ENCODE results near the gene CCDC146.
"Not testable (repeated sequence)": the region's sequence is repeated elsewhere in the genome, so short reads cannot be mapped to it uniquely, and the experiment has no call there.

CCDC146 gene

GRCh38 chr7:77326131-77326530, 203.7 kb downstream of the CCDC146 start:
- DNase-seq (ENCODE audit: extremely low read depth in 1 of 2, low read depth in 1 of 2): no peak

DNA sequence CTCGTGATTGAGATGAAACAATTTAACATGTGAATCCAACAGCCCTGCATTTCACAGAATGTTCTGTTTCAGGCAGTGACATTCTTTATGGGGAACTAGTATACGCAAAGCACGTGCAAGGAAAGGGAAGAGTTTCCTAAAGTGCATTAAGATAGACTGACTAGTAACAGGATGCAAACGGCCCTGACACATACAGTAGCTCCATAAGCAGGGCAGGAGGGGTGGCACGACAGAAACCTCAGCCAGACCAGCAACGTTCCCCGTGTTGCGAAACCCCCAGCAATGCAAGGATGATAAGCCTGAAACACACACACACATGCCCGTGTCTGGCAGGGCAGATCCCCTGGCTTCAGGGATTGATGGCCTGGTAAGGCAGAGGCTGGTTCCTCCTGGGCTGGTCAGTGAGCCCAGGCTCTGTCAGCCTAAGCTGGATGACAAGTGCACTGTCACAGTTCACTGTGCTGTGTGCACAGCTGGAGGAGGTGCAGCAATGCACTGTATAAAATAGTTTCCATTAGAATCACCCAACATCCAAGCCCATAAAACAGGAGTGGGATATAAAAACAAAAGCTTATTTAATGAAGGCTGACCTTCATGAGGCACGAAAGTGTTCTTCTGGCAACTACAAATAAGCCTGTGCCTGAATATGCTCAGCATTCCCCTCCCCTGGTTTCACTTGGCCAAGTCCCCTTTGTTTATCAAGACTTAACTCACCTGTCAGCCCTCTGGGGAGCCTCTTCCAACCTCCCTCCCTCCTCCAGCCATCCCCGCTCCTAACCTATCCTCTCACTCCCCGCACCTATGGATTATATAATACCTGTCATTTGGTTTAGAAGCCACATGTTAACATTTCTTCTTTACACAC, 204.9 kb downstream of the CCDC146 start:
- DNase-seq (ENCODE audit: extremely low read depth in 1 of 2, low read depth in 1 of 2): no peak

DNA sequence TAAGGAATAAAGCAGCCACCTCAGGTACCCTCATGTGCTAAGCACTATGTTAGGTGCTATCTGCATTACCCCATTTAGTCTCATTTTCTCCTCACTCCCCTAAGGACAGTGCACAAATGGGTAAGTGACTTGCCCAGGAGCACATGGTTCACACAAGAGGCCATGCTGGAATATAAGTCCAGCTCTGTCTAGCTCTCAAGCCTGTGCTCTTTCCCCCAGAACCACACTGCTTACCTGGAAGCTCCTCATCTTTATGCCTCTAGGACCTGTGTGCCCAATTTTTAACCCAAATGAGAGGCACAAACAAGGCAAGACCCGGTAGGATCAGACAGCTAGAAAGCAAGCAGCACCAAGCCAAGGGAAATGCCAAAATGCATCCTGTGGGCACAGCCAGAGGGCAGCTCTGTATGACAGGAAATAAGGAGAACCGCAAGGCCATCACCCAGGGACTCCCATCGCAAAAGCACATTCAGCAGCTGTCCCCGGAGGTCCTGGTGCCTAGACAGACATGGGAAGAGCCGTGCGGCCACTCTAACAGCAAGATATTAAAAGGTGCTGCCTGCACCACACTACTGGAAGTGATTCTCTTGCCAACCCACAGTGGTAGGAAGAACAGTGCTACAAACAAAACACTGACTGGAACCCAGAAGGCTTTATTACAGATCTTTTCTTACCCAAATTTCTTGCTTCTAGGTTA, 205.7 kb downstream of the CCDC146 start:
- no peak for DNase-seq (ENCODE audit: extremely low read depth in 1 of 2, low read depth in 1 of 2)

DNA sequence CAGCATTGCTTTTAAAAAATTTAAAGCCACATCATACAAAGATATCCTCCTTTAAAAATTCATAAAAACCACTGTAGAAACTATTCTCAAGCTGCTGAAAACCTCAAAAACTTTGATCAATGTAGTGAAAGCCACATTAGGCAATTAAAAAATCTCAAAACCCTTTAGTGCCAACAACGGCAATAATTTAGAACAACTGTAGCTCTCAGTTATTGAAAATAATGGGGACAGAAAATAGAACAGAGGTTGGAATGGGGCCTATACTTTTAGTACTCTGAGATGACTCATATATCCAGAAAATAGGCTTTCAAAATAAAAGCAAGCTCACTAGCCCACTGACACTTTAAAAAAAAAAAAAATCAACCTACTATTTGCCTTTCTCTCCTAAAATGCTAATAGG, 206.3 kb downstream of the CCDC146 start:
- no peak for DNase-seq (ENCODE audit: extremely low read depth in 1 of 2, low read depth in 1 of 2)

- no peak for DNase-seq (ENCODE audit: extremely low read depth in 1 of 2, low read depth in 1 of 2)
Measured at GRCh38 chr7:77329466-77330168, 207.2 kb downstream of the CCDC146 start.

- no peak for DNase-seq (ENCODE audit: extremely low read depth in 1 of 2, low read depth in 1 of 2)
Measured at GRCh38 chr7:77330169-77330882, 207.9 kb downstream of the CCDC146 start.

- DNase-seq (ENCODE audit: extremely low read depth in 1 of 2, low read depth in 1 of 2): peak; percentile 1 to 19
Measured at GRCh38 chr7:77331938-77332695, 209.7 kb downstream of the CCDC146 start.

DNA sequence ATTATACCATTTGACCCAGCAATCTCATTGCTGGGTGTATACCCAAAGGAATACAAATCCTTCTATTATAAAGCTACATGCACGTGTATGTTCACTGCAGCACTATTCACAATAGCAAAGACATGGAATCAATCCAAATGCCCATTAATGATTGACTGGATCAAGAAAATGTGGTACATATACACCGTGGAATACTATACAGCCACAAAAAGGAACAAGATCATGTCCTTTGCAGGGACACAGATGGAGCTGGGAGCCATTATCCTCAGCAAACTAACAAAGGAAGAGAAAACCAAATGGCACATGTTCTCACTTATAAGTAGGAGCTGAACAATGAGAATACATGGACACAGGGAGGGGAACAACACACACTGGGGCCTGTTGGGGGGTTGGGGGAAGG, 211.6 kb downstream of the CCDC146 start:
- DNase-seq (ENCODE audit: extremely low read depth in 1 of 2, low read depth in 1 of 2): not testable (repeated sequence)

DNA sequence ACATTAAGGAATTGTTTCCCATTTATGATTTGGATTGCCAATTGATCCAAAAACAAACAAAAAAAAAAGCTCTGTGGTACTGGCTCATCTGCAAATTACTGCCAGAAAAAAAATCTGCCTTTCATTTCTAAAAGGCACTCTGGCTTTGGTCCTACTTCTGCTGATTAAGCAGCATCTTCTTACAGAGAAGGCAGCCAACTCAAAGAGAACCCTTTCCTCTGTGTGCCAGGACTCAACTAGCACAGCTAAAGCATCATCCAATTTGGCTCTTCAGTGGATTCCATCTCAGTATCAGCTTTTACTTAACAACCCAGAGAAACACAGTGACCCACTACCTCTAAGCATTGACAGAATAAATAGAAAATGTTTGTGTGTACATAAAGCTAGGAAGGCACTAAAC, 213.2 kb downstream of the CCDC146 start:
- no peak for DNase-seq (ENCODE audit: extremely low read depth in 1 of 2, low read depth in 1 of 2)

DNA sequence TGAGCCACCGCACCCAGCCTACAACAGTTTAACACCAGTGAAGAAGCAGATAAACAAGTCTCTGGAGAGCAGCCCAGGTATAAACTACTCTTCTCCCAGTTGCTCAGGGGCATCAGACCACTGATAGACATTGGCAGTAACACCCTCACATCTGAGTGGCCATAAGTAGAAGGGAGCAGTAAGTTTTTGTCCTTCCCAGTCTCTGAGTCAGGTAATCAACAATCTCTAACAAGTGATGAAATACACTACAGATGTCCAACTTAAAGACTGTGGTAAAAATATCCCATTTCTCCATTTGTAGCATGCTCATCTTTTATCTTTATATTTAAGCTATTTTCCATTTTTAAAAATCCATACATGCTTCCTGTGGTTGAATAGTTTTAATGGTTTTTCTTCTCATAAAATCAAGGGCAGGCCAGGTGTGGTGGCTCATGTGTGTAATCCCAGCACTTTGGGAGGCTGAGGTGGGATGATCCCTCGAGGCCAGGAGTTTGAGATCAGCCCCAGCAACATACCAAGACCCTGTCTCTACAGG, 215.1 kb downstream of the CCDC146 start:
- DNase-seq (ENCODE audit: extremely low read depth in 1 of 2, low read depth in 1 of 2): no peak

GRCh38 chr7:77338260-77338659, 215.8 kb downstream of the CCDC146 start:
- DNase-seq (ENCODE audit: extremely low read depth in 1 of 2, low read depth in 1 of 2): no peak

GRCh38 chr7:77338883-77339629, 216.6 kb downstream of the CCDC146 start:
- DNase-seq (ENCODE audit: extremely low read depth in 1 of 2, low read depth in 1 of 2): no peak

- DNase-seq (ENCODE audit: extremely low read depth in 1 of 2, low read depth in 1 of 2): no peak
Measured at GRCh38 chr7:77339726-77340125, 217.3 kb downstream of the CCDC146 start.
